GM19324 (cell line): Measurements from ENCODE around the gene TBC1D4.
A peak's percentile ranks its signal among the peaks of the same experiment; 100 is the strongest.
"Not testable (repeated sequence)": the region's sequence is repeated elsewhere in the genome, so short reads cannot be mapped to it uniquely, and the experiment has no call there.

Source experiments
- ATAC-seq: cut with Tn5 transposase; IDR thresholded peaks from one replicate; pipeline ENCODE4 v1.9.1; 2021; ENCODE audit warnings: mild to moderate bottlenecking, moderate library complexity; ENCODE audit not compliant: unreplicated experiment, low FRiP score

Gene TBC1D4

GRCh38 chr13:75365724-75366173 lies 116.2 kb downstream of the TBC1D4 start:
- peak; percentile 77 for ATAC-seq

- no peak for ATAC-seq
Observed at GRCh38 chr13:75364131-75364713, 117.7 kb downstream of the TBC1D4 start.

- no peak for ATAC-seq
Observed at GRCh38 chr13:75363371-75363770, 118.6 kb downstream of the TBC1D4 start.

GRCh38 chr13:75362026-75362425 lies 119.9 kb downstream of the TBC1D4 start:
- no peak for ATAC-seq

- no peak for ATAC-seq
Observed at GRCh38 chr13:75360170-75360569, 121.8 kb downstream of the TBC1D4 start.

GRCh38 chr13:75359266-75359665 lies 122.7 kb downstream of the TBC1D4 start:
- ATAC-seq = no peak

GRCh38 chr13:75357576-75358289 lies 124.2 kb downstream of the TBC1D4 start:
- peak; percentile 64 for ATAC-seq

- ATAC-seq = no peak
Observed at GRCh38 chr13:75356421-75356820, 125.5 kb downstream of the TBC1D4 start.

- ATAC-seq = no peak
Observed at GRCh38 chr13:75355609-75356008, 126.4 kb downstream of the TBC1D4 start.

GRCh38 chr13:75353781-75354193 lies 128.2 kb downstream of the TBC1D4 start:
- peak; percentile 92 for ATAC-seq

- ATAC-seq = no peak
Observed at GRCh38 chr13:75352641-75353327, 129.2 kb downstream of the TBC1D4 start.

- ATAC-seq = not testable (repeated sequence)
Observed at GRCh38 chr13:75351538-75351937, 130.4 kb downstream of the TBC1D4 start.

GRCh38 chr13:75347925-75348324 lies 134.0 kb downstream of the TBC1D4 start:
- no peak for ATAC-seq

- no peak for ATAC-seq
Observed at GRCh38 chr13:75347457-75347856, 134.5 kb downstream of the TBC1D4 start.

GRCh38 chr13:75345193-75345592 lies 136.8 kb downstream of the TBC1D4 start:
- ATAC-seq = no peak

- peak; percentile 85 for ATAC-seq
Observed at GRCh38 chr13:75341028-75341427, 140.9 kb downstream of the TBC1D4 start.

- ATAC-seq = no peak
Observed at GRCh38 chr13:75339635-75340374, 142.2 kb downstream of the TBC1D4 start.

GRCh38 chr13:75334634-75335447 lies 147.1 kb downstream of the TBC1D4 start:
- no peak for ATAC-seq

GRCh38 chr13:75333103-75333502 lies 148.9 kb downstream of the TBC1D4 start:
- ATAC-seq = no peak

GRCh38 chr13:75331792-75332349 lies 150.1 kb downstream of the TBC1D4 start:
- no peak for ATAC-seq
